Effector CD4-positive, alpha-beta T cell (primary cell): Measurements from ENCODE around the gene FRY.

Experiments used
- DNase-seq: peaks from one replicate; pipeline ENCODE4 v3.0.0-alpha.2; 2020

FRY gene

DNA sequence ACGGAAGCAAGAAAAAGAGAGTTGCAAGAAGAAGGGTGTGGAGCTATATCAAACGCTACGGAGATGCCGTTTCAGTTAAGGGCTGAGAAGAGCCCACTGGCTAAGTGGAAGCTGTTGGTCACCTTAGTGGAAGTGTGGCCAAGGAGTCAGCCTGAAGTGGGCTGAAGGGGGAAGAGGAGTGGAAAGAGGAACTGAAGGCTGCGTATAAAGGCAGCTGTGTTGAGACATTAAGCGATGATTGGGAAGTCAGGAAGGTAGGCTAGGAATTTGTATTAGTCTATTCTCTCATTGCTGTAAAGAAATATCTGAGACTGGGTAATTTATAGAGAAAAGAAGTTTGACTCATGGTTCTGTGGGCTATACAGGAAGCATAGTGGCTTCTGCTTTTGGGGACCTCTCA lies 14.1 kb upstream of the FRY start:
- no peak for DNase-seq

DNA sequence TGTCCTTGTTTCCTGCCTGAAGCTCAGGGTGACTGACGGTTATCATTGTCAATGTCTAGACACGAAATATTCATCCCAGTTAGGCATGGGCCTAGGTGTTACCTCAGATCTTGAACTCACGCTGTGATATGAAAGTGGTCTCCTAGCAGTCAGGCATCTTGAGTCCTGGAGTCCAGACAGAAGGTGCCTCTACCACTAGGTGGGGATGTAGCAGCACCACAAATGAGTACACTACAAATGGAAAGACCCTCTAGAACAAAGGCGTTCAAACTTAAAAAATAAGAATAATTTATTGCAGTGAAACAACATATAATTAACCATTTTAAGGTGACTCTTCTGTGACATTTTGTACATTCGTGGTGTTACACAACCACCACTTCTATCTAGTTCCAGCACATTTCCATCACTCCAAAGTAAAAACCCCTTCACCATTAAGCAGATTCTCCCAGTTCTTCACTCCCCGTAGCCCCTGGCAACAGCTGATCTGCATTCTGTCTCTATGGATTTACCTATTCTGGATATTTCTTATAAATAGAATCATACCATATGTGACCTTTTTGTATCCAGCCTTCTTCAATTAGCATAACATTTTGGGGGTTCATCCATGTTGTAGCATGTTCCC lies 11.9 kb upstream of the FRY start:
- no peak for DNase-seq

DNA sequence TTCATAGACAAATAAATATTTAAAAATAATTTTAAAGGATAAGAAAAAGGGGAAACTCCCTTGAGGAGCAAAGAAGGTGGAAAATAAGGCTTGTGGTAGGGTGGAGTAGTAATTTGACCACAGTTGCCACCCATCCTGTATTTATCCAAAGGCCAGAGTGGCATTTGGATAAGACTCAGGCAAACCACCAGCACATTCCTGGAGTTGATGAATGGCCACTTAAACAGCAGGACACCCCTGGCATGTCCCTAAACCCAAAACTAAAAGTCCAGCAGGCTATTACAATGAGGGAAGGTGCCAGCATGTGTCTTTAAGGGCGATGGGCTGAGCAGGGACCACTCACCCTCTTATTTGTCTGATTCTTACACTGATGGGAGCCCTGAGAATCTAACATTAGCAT lies 9.8 kb upstream of the FRY start:
- no peak for DNase-seq

DNA sequence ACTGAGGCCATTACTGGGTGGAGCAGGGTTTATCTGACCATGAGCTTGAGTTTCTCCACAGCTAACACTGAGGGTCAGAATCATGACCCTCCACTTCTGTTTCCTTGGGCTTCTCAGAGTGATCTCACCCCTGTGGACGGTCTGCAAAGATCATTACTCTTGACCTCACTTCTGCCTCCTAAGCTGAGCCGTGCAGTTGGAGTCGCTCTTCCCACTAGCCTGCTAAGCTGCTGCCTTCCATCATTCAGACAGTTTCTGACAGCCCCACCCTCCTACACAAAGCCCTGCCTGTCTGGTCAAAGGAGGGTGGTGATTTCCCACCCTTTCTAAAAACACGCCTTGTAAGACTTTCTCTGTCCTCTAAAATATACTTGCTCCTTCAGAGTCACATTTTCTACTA lies 9.3 kb upstream of the FRY start:
- no peak for DNase-seq

DNA sequence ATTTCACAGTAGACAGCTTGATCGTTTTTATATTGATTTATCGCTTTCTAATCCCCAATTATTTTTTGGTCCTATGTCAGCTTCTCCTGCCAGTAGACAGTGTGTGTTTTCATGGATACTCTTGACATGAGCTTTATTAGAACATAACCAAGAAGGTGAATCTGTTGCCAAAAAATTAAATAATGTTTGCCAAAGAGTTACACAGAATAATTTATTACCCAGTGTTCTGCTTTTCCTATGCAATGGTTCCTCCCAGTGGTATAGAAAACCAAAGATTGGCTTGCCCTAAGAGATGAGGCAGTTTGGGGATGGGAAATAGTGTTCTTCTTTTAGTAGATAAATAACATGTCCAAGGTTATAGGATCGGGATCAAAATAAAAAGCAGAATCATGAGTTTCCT lies 8.5 kb upstream of the FRY start:
- no peak for DNase-seq

DNA sequence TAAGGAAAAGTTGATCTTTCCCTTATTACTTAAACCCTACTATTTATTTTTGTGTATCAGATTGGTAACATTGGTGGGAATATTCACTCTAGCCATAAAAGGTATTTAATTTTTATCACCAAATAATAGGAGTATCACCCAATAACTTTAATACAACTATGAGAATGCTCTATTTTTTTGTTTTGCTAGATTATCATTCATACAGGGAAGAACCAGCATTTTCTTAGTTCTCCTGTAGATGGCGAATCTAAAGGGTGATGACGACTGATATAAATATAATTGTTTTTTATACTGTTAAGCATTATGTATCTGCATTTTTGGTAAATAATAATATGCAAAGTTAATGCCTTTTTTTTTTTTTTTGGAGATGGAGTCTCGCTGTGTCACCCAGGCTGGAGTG lies 7.9 kb upstream of the FRY start:
- DNase-seq = no peak

DNA sequence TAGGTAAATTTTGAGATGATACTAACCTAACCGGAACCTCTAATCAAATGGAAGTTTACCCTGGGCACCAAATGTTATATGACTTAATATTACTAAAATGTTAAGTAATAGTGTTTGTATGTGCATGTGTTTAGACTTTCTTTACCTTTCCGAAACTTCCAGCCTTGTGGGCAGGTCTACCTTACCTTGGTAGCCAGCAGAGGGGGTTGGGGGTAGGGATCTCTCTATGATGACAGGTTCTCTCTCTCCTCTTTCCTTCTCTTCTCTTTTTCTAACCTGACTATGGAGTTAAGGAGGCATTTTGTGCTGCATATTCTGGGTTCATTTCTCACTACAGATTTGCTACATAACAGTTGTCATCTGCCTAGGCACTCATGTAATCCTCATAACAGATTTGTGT lies 6.8 kb upstream of the FRY start:
- DNase-seq = no peak

DNA sequence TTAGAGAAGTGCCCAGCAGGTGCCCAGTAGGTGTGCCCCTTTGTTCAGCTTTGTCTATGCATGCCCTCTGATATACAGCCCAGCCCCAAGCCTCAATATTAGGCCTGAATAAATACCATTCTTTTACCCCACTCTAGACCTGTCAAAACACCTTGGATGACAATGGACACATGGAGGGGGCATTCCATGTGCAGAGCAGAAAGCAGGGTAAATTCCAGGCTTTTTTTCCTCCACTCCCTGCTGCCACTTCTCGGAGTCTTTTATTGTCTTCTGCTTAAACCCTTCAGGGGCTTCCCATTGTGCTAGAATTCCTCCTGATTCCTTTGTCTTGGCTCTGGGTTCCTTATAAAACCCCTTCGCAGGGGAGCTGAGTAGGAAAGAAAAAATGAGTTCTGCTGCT lies 5.8 kb upstream of the FRY start:
- no peak for DNase-seq

DNA sequence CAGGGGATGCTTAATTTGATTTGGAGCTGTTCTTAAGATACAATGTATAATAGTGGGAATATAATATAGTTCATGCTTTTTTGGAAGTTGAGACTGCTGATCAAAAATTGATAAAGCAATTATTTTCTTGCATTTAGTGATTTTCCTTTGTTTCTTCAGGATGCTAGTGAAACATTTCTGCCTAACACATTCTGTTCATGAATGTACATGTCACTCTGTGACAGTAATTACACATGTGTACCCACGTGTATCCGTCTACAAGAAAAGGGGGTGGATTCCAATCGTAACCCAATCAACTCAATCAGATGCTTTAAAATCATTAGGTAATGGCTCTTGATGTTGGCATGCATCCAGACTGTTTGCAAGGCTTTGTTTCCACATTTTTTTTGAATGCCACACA lies 5.0 kb upstream of the FRY start:
- DNase-seq = no peak

DNA sequence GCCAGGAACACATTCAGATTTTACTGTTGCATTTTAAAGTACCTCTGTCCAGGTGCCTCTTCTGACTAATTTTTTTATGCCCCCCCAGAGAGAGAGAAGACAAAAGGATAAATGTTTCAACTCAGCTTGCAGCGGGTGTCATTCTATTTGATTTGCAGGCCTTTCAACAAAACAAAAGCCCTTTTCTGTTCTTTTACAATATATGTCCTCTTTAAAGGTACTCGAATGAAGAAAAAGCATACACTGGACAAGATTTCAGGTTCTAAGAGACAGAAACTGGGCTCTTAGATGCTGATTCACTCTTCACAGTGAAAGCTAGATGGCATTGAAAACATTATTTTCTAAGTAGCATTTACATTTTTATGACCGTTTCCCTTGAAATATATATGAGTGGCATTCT lies 2.9 kb upstream of the FRY start:
- DNase-seq = no peak

DNA sequence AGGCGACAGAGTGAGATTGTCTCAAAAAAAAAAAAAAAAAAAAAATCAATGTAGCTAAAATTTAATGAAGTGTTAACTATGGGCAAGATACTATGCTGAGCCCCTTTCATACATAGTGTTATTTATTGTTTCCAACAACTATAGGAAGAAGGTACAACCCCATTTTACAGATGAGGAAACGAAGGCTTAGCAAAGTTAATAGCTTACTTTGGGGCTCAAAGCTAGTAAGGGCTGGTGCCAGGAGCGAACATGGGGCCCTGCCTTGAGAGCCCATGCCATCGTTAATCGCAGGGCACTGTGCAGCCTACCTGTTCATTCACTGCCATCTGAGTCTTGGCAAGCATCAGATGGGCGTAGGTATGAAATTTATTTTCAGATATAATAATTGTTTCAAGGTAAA lies 1.9 kb upstream of the FRY start:
- no peak for DNase-seq

DNA sequence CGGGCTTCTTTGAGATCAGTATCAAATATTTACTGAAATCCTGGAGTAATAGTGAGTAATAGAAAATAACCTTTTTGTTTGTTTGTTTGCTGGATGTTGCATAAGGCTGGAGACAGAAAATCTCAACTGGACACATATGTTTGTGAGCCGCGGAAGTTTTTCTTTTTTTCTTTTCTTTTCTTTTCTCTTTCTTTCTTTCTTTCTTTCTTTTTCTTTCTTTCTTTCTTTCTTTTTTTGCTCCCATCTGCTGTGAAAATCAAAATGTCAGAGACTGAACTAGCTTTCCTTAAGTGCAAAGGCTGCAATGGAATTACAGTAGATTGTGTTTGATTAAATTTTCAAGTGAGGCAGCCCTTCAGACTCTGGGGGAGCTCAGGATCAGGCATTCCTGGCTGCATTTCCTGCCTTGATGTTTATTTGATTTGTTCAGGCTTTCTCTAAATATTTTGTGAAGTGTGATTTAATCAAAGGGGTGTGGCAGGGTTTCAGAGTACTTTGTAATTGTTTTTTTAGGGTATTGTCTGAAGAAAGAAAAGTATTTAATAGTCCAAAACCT lies 319 bp downstream of the FRY start:
- no peak for DNase-seq

DNA sequence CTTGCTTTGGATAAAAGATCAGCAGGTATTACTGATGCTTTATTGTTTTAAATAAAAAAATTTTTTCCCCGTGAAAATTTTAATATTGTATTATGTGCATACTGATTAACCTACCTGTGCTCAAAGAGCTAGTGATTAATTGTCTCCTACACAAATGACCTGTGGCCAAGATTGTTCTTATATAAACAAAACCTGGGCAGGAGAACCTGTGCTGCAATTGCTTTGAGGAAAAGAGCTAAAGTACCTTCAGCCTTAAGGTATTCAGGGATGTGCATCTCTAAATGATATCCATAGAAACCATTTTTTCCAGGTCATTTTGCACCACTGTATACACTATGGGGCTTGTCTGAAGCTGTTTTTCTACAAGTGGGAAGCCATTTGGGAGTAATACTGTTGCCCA lies 1.2 kb downstream of the FRY start:
- no peak for DNase-seq

DNA sequence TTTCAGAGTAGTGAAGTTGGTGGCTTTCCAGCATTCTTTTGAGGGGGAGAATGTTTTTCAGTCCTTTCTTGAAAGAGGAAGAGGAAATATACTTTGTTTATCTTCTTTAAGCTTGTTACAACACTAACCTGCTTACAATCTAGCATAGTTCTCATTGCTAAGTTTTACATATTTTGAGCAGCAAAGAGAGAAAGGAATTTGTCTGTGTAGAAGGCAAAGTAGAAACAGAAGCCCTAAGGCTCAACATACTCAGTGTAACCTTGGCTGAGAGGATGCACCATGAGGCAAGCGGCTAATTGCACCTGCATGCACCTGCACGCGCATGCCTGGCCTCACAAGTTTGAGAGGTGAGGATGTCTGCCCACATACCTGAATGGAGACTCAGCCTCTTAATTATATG lies 2.2 kb downstream of the FRY start:
- no peak for DNase-seq

DNA sequence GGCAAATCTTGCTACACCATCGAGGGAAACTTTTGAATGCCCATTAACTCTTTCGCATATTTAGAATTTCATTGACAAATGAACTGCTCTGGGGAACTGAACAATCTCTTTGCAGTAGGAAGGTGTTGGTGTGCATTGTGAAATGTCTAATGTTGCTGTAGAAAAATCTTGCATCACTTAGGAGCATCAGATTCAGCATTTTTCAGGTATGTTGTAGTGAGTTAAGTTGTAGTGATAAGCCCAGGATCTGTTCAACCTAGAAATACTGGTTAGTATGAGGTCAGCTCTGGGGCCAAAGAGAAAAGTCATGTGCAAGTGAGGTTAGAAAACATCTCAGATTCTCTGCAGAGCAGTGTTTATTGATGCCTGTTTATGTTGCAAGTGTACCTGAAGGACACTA lies 4.1 kb downstream of the FRY start:
- no peak for DNase-seq

DNA sequence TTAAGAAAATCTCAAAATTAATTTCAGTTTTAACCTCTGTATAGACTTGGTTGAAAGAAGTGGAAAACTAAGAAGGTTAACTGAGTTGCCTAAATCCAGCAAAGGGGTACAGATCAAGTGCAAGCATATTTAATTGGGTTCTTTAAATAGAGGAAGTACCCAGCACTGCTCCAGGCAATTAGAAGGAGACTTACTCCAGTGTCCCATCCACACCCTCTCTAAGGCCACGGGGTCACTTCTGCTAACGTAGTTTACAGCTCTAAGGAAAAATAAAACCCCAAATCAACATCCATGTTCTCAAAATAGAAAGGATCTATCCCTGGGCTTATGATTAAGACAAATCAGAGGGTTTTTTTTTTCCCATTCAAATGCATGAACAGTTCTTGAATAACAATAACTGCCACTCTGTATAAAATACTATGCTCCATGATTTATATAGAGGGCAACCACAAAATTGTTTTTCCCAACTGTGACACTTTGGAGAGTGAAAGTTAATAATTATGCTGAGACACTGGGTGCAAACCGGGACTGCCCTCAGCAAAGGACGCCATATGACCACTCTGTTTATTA lies 4.6 kb downstream of the FRY start:
- no peak for DNase-seq

DNA sequence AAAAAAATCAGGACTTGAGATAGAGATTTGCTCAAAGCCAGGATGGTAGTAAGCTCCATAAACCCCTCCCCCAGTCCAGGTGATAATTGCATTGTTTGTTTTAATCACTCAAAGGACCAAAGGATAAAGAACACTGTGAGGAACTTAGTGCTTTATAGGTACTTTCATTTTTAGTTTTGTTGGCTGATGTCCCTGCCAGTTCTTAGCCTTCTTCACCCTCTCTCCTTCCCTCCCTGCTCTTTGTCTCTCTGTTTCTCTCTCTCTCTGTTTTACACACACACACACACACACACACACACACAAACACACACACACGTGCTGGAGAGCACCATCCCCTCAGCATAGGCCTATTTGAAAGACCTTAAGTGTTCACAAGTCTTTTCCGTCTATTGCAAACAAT lies 5.2 kb downstream of the FRY start:
- no peak for DNase-seq

DNA sequence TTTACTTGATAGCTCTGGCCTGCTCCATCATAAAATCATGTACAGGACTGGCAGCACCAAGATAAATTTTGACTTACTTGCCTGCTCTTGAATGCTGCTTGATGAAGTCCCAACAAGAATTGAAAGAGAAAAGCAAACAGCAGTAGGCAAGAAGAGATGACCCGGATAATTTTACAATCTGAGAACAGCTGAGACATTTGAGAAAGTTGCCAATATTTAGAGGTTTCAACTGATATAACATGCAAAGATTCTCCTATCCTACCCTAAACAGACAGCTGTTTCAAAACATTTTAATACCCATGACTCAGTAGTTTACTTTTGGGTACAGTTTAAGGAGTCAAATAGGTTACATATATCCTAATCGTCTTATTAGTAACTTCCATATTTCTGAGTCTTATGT lies 5.9 kb downstream of the FRY start:
- no peak for DNase-seq

DNA sequence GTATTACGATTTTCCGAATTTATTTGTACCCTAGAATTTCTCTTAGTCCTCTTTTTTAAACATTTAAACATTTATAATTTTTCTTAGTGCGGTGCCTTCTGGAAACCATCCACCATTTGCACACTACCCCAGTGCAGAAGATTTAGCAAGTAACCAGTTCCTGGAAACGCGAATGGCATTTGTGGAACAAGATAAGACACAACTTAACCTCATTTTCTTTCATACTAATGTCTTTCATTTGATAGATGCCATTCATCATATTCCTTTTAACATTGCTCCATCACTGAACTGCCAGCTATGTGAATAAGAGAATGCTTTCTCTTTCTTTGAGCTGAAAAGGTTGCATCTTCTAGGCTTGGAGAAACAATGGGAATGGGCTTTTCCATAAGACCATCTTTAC lies 6.8 kb downstream of the FRY start:
- DNase-seq = no peak

DNA sequence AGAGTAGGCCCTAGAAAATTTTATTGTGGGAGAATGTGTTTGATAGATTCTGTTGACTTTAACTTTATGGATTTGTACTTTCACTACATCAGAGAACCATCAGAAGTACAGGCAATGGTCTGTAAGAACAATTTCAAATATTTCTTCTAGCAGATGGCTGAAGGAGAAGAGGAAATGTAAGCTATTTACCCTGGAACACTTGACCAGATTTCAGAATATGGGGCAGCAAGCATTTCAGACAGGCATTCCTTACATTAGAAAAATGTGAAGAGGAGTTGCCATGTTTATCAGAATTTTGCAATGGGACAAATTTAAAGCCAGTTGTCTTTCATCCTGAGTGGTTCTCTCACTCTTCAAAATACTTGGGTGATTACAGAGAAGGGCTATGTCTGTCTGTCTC lies 7.5 kb downstream of the FRY start:
- no peak for DNase-seq

DNA sequence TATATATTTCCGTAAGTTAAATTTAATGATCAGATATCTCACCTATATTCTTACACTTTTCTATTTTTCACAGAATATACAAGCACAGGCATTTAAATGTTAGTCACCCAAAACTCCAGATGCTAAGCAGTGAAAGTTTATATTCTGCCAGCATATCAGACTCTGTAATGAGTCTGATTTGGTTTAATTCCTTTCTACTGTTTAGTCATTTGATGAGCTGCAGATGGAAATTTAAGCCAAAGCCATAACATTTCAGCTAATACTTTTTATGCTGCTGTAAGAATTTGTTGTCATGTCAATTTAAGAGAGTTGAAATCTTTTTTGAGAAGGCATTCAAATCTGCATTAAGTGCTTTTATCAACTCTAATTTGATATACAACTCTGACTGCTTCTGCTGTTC lies 8.0 kb downstream of the FRY start:
- no peak for DNase-seq

DNA sequence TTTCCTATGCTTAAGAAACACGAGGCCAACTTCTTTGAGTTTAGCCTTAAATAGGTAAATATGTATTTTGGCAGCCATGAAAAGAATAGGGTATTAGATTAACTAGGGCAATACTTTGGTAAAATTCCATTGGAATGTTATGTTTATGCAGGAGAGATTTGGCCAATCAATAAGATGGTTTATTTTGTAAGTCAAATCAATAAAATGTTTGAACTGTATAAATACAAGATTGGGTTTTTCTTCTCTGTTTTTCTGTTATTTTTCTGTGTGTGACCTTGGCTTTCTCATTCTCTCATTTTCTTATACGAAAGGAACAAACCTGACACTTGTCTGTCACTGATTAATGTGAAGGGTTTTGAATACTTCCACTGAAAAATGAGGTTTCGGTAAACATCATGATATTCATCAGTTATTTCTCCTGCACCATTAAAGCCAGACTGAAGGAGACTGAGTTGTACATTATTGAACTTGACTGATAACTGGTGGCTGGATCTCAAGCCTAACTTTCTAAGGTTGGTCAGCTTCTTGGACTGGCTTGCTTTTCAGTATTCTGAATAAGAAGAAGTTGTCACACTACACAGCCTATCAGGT lies 8.6 kb downstream of the FRY start:
- no peak for DNase-seq

DNA sequence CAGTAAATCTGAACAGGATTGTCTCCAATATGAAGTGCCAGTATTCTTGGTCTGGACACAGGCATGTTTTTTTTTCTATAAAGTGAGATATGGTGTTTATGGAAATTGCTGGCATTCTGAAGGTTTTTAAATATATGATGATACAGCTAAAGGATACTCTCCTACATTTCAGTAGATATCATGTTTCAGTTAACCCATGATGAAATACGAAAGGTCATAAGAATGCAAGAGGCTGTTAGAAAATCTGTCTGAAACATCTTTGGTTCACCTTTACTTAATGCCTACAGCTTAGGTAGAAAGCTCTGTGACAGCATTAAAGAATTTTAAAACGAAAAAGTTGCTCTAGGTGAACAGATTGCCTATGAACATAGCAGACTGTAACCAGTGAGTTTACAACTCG lies 9.1 kb downstream of the FRY start:
- no peak for DNase-seq

DNA sequence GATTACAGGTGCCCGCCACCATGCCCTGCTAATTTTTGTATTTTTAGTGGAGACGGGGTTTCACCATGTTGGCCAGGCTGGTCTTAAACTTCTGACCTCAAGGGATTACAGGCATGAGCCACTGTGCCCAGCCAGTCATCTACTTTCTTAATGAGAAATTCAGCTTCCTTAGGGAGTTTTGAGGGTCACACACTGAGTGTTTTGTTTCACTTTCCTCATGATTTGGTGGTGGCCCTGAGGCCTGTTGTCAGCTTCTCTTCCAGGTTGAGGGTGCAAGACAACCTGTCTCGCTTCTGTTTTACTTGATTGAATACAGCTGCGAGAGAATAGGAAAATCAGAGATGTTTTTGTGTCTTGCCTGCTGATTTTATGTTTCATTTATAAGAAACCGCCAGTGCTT lies 9.9 kb downstream of the FRY start:
- DNase-seq = no peak

DNA sequence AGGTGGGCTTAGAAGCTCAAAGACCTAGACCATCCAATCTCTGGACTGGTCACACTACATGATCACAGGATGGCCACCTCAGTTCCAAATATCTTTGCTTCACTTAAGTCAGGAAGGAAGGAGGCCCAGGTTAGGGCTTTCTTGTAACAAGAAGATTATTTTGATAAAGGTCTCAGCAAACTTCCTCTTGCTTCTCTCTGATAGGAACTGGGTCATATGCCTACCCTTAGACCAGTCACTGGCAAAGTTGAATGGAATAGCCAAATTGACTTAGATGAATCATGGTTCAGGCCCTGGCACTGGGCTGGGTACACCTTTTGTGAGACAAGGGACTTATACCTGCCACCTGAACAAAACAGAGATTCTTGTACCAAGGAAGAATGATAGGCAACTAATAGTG lies 11.0 kb downstream of the FRY start:
- DNase-seq = no peak
